Fibroblast of lung (primary cell): ENCODE results near the gene CNMD.

Source experiments
- CTCF ChIP-seq, 2 donors: IDR thresholded peaks in 1 of 2; conservative IDR thresholded peaks in 1 of 2; 1 replicate in 1 of 2; 2 replicates in 1 of 2; pipeline ENCODE4 v1.5.1; 2011 to 2012; ENCODE audit warnings: low read length in 2 of 2, control low read depth in 1 of 2, inconsistent platforms in 1 of 2, low read depth in 1 of 2, mild to moderate bottlenecking in 1 of 2
- EZH2 ChIP-seq: IDR thresholded peaks from 2 replicates; pipeline ENCODE4 v1.5.1; 2012; ENCODE audit warnings: low read length, control low read depth, mild to moderate bottlenecking; ENCODE audit errors: missing control alignments

- no peak for TF ChIP-seq CTCF (conservative IDR thresholded peaks at IDR 0.05 in 1 of 2, IDR thresholded peaks at IDR 0.05 in 1 of 2; ENCODE audit: low read depth in 1 of 2, low read length in 2 of 2)
- TF ChIP-seq EZH2, result no peak
Measured at GRCh38 chr13:52701728-52702465, 37.7 kb downstream of the CNMD start.
